AG08395 (cell line): ENCODE results near the gene KLF7.

Experiments
- DNase-seq: peaks from one replicate; pipeline ENCODE4 v3.0.0; 2012; ENCODE audit warnings: mixed read lengths, low spot score

Gene KLF7

GRCh38 chr2:207167099-207167923 is 1.6 kb upstream of the KLF7 start:
- DNase-seq, result peak; percentile 16

GRCh38 chr2:207166349-207167098 is 776 bp upstream of the KLF7 start:
- DNase-seq, result peak; percentile 81

GRCh38 chr2:207166039-207166348 is 246 bp upstream of the KLF7 start:
- peak; percentile 98 for DNase-seq

- no peak for DNase-seq
Measured at GRCh38 chr2:207164006-207164831, 1.5 kb downstream of the KLF7 start.

DNA sequence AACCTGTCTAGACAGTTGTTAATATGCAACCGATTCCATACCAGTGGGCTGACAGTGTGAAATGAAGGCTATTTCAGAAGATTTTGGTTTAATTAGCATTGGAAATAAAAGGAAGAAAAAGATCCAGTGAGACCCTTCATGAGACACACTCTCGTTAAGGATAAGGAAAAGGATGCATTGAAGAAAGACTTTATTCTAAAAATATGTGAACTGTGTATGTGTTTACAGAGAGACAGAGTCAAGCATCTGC is 2.1 kb downstream of the KLF7 start:
- DNase-seq, result no peak

DNA sequence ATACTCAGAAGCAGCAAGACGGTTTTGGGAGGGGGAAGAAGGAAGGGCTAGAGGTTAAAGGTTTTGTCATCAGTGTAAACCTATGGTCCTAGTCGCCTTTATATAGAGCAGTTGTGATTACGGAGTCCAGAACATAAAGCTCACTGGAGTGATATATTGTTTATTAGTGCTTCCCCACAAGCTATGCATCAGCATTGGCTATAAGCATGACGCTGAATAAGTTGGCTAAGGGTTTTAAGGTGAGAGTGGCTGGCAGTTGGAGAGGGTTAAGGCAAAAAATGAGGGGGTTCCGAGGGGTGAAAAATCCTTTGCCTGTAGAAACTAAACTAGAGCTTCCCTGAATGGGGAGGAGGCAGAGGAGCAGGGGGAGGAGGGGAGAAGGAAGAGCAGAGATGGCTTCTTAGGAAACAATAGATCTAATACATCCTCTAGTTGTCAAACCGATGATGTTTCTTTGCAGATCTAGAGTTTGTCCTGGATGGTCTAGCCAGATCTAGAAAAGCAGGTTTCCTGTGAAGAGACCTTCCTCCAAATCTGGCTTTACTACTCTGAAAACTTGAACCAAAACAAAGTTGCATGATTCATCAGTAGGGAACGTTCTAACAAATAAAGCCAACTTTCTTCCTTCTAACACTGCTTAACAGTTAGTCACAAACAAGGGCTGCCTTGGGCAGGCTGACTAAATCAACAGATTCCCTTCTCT is 2.5 kb downstream of the KLF7 start:
- peak; percentile 61 for DNase-seq

GRCh38 chr2:207162316-207162715 is 3.4 kb downstream of the KLF7 start:
- DNase-seq, result peak; percentile 44

DNA sequence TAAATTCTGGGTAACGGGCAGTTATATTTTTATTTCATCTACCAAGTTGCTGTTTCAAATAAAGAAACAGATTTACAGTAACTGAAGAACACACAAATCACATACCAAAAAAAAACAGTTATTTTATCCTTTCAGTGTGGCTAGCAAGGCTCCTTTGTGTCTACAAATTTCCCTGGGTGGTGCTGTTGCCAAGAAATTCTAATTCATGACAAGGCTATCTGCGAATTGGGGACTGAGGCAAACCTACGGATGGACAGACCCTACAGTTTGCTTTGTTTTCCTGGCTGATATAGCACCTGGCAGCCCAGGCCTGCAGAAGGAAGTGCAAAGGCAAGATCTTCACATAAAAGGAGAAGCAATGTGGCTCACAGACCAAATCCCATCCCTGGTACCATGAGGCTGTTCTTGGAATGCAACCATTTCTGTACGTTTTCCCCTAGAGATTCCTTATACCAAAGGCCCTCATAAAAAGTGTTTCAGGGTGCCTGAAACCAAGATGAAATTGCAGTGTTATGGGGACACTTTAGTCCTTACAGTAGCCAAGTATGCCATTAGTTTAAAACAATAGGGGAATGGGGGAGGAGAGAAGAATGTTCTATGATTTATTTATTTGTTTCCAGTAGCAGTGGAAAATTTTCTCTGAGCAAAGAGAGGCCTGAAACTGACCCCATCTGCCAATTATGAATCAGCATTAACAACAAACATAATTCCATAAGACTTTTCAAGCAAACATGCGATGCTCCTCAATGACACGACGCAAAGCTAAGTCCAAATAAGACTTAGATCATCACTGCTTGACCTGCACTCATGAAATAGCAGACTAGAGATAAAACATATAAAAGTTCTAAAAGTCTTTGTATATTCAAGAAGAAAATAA is 4.3 kb downstream of the KLF7 start:
- peak; percentile 33 for DNase-seq

- no peak for DNase-seq
Measured at GRCh38 chr2:207160115-207160514, 5.6 kb downstream of the KLF7 start.

DNA sequence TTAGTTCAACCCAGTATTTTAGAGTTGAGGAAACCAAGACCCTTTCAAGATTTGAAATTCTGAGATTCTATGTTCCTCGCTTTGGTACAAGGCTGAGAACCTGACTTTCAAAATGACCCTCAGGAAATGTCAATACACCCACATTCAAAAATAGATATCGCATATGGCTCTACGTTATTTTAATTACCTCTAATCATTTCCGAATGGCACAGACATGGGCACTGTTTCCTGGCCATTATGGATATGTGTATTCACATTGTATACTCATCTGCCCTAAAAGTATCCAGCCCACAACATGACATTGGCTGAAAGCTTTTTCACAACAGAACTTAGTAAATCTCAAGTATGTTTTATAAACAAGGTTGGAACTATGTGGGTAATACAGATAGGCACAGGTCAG is 6.7 kb downstream of the KLF7 start:
- no peak for DNase-seq

GRCh38 chr2:207157731-207158130 is 8.0 kb downstream of the KLF7 start:
- DNase-seq, result no peak

DNA sequence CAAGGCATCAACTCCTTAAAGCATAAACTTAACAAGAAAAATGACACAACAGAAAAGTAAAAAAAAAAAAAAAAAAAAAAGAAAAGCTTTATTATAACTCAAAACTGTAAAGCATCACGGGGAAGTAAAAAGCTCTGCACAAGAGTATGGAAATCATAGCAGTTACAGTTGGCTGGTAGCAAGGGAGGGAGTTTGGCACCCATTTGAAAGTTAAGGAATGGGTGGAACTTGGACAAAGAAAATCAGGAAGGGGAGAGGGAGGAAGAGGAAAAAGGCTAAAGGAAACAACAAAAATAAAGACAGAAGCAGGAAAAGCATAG is 8.6 kb downstream of the KLF7 start:
- DNase-seq, result no peak

DNA sequence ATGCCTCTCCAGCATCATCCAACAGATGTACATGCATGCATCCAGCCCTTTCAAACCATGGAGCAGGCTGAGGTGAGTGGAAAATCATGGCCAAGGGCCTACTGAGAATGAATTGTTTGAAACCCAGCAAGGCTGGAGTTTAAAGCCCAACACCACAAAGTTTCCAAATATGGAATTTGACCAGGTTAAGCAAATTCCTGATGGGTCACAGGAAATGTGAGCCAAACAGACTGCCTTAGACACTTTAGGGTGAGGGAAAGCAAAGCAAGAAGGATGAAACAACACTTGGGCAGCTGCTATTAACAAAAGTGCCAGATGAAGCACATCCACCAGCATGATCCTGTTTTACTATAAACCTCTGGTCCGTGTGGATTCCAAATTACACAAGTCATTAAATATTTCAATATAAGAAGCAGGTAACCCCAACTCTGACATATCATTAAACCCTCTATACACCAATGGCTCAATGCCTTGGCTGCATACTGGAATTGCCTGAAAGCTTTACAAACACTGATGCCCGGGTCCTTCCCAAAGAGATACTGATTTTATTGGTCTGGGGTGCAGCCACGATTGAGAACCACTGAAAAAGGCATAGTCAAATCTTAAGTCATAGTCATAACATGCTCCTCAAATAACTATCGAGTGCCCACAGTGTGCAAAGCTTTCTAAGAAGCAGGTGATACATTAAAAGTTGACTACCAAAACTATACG is 9.1 kb downstream of the KLF7 start:
- DNase-seq, result no peak

- DNase-seq, result no peak
Measured at GRCh38 chr2:207155516-207156444, 10.0 kb downstream of the KLF7 start.

DNA sequence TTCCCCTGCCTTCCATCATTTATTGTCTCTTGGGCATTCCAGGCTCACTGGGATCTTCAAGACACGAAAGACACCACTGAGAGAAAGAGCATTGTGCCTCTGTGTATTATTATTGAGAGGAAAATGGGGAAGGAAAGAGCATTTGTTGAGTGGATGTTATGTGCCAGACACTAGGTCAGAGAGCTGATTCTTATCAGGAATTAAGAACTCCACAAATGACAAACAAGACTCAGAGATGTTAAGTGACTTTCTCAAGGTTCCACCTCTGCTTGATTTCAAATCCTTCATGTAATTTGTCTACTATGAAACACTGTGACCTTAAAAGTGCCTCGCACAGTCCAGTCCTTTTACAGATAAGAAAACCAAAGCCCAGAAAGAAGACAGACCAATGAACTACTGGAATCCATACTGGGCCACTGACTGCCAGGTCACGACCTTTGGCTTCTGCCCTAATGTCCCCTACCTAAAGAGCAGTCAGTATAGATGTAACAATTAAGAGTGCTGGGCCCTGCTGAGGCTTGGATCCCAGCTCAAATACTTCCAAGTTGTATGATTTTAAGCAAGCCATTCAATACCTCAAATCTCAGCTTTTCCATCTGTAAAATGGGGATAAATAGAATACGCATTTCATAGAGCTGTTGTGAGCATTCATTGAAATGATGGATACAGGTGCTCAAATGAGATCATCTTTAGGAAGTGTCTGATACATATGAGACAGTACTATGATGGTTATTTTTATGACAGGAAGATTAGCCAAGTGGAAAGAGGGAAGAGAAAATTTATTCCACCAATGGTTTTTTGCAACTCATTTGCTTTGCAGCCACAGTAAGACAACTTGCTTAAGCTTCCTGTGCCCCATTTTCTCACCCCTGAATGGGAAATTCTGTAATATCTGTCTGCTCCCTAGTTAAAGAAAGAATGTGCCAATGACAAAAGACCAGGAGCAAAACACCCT is 10.9 kb downstream of the KLF7 start:
- no peak for DNase-seq

DNA sequence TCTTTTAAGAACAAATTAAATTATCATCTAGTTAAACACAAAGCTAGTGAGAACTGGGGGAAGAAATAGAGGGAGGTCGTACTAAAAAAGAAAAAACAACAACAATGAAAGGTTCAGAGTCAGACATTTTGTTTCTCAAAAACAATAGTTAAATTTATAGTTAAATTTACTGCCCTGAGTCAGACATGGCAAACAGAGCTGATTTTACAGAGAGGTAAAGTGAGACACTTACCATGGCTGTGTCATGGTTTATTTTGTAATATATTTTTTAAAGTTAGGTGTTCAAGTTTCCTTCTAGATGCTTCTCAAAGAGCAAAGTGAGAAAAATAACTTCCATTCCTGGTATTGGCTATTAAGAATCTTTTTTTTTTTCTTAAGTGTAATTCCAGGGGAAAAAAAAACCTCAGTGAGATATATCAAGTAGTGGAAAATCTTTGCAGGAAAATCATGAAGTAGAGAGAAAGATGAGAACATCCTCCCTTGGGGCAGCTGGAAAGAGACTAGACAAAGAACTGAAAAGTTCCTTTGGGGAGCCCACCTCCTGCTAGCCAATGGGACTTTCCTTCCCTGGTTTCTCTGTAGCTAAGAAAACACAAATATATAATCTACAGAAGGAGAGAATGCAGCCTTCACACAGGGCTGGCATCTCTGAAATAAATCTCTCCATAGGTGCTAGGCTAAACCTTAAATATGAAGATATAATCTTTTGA is 12.3 kb downstream of the KLF7 start:
- DNase-seq, result no peak

- no peak for DNase-seq
Measured at GRCh38 chr2:207151048-207151447, 14.7 kb downstream of the KLF7 start.

DNA sequence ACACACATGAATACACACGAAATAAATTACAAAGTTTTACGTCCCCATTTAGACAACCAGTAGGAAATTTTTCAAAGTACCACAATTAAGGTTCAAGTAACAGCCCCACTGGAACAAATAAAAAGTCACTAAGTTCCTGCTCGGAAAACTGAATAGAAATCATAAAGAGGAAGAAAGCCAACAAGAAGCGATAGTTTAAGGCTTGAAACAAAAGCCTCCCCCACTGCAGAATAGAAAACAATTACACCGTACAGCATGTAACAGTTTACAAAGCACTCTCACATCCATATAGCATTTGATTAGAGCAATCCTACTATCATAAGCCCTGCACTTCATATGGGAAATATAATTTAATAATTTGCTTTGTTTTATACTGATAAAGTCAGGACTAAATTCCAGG is 15.5 kb downstream of the KLF7 start:
- no peak for DNase-seq
